HuH-7 (cell line): ENCODE measurements around the gene SIL1.
"Not testable (repeated sequence)": the region's sequence is repeated elsewhere in the genome, so short reads cannot be mapped to it uniquely, and the experiment has no call there.

Experiments used
- DNase-seq: peaks from one replicate; pipeline ENCODE4 v3.0.0; 2011; ENCODE audit warnings: low spot score

SIL1 gene

DNA sequence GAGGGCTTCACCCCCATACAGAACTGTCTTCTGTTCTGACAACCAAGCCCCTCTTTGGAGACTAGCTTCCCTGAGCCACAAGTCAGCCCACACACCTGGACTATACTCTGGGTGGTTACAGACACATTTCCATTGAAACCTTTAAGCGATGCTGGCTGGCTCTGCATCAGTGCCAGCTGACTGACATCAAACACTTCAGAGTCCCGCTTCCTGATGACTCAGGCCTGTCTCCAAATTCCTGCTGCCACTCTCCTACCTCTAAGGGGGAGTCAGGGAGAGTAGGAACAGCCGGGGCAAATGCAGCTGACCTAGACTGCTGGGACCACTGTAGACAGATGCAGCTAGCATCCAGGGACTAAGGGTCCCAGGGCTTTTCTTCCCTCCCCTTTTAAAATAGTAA lies 59.4 kb downstream of the SIL1 start:
- no peak for DNase-seq

DNA sequence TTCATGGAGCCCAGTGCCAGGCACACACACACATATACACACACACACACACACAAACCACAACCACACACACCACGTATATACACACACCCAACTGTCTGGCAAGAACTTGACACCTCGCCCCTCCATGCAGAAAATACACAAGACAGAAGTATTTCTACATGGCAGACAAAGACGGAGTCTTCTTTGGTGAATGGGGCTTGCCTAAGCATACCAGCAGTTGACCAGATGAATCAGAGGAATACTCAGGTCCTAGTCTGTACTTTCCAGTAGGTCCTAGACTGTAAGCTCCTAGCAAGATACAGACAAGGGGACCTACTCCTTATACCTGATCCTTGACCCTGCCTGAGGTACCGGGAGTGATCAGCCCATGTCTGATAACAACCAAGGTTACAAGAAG lies 60.1 kb downstream of the SIL1 start:
- no peak for DNase-seq

DNA sequence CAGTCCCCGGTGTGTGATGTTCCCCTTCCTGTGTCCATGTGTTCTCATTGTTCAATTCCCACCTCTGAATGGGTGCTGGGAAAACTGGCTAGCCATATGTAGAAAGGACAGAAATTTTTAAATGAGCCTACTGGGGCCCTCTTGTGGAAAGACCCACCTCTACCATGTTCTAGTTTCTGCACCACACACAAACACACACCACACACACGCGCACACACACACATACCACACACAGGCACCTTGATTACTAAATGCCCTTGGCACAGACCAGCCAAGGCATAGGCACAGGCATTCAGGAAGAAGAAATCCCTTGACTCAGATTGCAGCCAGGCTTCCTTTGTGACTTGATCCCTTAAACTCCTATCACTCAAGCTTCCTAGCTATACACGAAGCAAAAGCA lies 60.5 kb downstream of the SIL1 start:
- peak; percentile 31 for DNase-seq

DNA sequence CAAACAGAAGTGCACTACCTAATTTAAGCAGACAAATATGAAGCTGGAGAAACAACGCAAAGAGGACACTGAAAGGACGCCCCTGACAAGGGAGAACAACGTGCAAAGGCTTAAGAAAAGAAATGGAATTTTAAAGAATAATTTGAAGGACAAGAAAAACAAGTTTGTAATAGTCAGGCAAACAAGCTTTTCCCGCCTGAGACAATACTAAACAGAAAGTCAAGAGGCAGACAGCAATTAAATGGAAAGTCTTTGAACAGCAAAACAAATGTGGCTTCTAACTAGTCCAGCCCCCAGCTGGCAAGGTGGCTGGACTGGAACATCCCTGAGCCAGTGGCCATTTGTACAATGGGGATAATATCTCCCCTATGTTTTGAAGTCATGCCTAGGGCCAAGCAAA lies 63.3 kb downstream of the SIL1 start:
- DNase-seq = no peak

DNA sequence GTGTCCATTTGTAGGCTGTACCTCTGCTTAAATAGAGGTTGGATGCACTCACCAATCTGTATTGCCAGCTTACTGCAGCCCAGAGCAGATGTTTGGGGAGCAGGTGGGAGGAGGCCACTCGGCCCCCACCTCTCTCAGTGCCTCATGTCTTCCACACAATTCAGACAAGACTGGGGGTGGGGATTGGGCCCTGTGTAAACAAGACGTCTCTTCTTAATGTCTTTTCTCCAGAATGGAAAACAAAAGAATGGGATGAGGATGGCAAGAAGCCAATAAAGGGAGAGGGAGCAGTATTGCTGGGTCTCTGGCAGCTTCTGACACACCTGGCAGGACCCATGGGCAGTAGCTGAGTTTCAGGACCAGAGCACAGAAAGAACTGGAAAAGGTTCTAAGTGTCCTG lies 64.9 kb downstream of the SIL1 start:
- no peak for DNase-seq

DNA sequence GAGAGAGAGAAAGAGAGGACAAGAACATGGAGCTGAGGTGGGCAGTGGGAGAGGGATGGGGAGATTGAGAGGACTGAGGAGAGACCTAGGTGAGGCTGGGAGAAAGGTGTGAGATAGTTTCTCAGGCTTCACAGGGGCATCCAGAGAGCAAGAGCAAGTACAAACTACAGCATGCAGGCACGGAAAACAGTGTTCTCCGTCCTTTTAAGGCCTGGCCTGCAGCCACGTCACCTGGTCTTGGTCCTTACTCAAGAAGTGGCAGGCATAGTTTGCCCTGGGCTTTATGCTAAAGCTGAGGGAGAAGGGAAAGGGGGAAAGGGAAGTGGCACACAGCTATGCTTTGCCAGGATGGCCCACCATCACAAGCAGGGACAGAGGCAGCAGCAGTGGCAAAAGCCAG lies 65.7 kb downstream of the SIL1 start:
- no peak for DNase-seq

DNA sequence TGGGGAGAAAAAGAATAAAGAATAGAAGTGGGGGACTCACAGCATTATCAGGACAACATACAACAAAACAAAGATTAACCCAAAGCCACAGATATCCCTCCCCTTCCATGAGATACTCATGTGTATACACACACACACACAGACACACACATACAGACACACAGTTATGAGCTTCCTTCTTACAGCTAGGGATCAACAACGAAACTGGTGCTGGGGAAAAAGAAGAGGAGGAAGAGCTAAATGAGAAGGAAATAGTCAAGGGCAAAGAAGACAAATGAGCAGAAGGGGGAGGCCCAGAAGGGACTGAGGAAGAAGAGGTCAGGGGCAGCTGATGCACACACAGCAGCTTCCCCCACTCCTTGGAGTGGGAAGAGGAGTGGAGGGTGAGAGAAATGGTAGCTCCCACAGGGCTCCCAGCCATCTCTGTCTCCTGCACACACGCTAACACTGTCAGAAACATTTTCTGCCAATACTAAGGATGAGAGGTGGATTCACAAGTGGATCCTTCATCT lies 66.2 kb downstream of the SIL1 start:
- DNase-seq = no peak

DNA sequence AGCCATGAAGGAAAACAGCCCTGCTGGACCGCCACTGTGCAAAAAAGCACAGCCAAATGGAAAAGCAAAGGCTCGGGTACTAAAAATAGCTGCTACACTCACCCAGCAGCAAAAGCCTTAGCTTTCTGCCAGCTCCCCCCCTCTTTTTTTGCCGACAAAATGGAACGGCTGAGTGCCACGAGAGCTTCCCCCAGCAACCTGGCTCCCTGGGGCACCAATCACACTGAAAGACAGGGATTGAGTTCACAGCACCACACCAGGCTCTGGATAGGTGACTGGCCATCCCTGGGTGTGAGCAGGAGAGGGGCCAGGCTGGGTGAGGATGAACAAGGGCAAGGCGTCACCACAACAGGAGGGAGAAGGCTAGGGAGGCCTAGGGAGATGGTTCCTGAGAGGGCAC lies 66.7 kb downstream of the SIL1 start:
- DNase-seq = no peak

DNA sequence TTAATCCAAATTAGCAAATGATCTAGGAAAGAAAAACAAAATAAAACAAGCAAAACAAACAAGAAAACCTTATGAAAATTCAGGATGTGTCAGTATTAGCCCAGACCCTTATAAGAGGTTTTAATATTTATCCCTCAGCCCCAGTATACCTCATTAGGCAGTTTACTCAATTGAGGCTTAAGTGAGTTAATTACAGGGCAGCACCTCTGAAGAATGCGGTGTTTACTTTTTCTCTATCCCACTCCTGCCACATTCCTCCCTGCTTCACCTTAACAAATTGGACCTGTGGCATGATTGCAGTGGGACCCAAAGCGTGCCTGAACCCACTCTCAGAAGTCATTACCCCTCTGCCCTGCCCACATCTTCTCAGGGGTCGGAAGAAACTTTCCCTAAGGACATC lies 67.1 kb downstream of the SIL1 start:
- no peak for DNase-seq

DNA sequence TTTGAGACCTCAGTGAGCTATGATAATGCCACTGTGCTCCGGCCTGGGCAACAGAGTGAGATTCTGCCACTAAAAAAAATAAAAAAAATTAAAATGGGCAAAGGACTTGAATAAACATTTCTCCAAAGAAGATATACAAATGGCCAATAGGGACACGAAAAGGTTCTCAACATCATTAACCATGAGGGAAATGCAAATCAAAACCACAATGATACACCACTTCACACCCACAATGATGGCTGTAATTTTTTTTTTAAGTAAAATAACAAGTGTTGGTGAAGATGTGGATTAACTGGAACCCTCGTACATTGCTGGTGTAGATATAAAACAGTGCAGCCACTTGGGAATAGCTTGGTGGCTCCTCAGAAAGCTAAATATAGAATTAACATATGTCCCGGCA lies 68.0 kb downstream of the SIL1 start:
- DNase-seq = no peak

DNA sequence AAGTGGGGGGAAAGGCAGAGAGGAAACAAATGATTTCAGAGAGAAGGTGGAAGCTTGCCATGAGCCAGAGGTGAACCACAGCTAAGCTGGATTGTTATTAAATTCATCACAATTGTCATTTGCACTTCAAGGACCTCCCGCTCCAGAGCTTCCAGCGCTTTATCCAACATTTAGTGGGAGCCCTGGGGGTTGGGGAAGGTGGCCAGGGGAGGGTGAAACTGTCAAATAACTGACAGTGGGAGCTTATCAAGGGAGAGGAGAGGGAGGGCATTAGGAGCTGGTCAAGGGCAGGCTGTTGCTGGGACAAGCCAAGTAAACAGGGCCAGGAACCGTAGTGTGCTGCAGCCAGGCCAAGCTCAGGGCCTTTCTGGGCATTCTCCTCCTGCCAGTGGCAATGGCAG lies 71.5 kb downstream of the SIL1 start:
- no peak for DNase-seq

DNA sequence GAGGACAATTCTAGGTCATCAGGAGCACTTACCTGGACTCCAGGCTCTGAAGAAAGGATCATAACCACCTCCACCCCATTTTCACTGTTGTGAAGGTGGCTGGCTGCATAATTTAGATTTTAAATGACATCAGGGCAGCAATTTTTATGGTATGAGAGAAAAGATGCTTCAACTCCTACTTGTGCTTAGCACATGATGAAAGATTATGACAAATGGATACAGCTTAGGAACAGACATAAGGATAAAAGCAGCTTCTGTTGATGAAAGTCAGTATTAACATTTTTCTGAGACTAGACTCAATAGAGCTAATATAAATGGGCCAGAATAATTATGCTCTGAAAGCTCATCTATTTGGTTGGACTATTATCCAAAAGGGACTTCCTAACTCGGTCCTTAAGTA lies 72.2 kb downstream of the SIL1 start:
- DNase-seq = no peak

DNA sequence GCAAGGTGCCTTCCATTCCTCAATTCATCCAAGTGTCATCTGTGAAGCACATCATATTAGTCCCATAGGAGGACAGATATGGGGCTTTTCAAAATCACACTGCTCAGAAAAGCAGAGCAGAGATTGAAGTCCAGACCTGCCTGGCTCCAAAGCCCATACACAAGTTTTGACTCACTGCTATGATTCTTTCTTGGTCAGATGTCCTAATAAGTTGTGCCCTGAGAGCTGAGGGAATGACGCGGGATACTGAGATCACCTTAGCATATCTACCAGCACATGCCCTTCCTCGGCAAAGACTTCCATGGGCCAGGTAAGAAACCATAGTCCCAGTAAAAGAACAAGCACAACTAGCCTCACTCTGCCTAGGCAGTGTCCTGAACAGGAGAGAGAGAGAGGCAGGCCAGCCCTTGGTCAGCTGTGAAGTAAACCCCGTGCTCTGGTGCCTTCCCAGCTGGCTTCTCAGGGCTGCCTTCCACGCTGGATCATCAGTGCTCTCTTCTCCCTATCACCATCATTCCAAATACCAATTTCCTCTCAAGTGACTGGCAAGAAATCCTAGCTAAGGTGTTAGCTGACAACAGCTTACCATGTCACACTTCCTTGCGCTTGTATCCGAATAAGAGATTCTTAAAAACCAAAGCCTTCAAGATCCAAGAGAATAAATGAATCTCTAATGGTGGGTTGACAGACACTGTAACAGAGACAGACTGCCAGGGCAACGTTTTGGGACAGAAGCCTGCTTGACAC lies 73.2 kb downstream of the SIL1 start:
- DNase-seq = no peak

DNA sequence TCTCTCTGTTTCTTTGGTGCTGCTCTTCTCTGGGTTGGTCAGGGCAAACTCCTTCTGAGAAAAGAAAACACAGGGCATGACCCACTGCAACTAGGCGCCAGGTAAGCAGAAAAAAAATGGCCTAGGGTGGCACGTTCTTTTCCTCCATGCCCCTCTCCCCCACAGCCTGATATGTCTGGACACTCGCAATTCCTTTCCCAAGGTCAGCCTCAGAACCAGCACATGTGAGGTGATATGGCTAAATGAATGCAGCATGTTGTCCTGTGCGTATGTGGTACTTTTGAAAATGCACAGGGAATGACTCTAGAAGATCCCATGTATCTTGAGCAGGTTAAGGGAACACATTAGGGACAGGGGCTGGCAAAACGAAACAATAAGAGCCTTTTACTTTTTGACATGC lies 77.0 kb downstream of the SIL1 start:
- DNase-seq = no peak

DNA sequence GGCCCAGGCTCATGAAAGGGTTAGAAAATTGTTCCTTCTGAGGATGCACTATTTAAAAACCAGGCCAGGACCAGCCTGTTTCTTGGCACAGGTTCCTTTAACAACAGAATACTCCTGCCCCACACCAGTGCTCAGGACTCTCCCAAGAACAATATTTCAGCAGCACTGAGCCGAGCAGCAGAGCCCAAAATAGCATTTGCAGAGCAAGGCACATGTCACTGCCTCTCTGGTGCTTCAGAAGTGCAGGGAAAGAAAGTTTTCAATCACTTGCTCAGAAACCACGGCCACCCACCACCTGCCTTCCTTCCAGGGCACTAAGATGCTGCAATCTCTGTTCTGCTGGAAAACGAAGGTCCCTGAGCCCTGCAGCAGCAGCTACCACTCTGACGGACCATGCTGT lies 77.6 kb downstream of the SIL1 start:
- no peak for DNase-seq

DNA sequence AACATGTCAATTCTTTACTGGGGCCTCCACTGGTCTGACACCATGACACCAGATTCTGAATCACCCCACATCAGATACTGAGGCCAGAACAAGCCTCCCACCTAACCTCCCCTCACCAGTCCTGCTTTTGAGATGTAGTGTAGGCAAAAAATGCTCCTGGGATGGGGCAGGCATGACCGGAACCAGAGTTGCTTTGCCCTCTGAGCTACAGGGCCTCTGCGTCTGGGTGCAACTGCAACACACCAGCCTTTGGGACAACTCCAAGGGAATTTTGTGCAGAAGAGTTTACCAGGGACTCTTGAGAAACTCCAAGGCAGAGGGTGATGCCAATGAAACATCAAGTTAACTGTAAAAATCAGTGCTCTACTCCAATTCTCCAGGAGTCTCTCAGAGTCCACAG lies 79.4 kb downstream of the SIL1 start:
- DNase-seq = no peak

DNA sequence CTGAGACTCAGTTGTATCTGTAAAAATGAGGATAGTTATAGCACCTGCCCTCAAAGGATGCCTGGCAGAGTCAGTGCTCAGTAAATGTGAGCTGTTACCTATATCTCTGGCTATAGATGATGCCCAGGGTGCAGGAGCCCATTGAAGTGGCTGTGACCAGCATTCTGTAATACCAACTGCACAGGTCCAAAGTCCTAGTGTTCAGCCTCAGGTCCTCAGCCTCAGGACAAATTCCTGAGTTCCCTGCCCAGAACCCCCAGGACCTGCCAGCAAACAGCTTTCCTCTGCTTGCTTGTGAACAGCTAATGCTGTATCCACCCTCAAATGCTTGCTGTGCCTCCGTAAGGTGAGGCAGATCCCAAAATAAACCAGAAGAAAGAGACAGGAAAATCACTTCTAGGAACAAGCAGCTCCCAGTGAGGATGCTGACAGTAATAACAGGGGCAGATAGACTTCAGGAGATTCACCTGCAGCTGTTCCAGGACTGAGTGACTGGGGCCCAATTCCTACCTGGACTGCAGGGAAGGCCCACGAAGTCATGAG lies 80.8 kb downstream of the SIL1 start:
- DNase-seq = peak; percentile 32

DNA sequence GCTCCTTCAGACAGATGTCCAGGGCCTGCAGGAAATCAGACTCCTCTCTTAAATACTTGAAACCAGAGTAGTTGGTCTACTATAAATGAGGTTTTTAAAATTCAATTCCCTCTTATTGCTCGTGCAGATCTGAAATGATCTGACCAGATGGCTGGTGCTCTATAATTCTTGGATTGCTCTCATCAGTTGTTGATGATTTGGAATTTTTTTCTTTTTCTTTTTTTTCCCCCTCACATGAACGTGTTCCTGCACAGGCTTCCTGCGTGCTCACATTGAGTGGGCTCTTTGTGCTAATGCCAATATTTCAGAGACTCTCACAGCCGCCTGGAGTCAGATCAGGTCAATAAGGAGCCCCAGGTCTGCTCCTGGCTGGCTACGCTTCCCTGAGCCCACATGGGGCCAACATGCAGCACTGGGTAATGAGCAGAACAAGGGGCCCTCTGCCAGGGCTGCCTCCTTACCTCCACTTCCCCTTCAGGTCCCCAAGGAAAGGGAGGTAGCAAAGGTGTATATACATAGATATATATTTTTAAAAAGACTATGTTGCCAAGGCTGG lies 82.0 kb downstream of the SIL1 start:
- DNase-seq = no peak

DNA sequence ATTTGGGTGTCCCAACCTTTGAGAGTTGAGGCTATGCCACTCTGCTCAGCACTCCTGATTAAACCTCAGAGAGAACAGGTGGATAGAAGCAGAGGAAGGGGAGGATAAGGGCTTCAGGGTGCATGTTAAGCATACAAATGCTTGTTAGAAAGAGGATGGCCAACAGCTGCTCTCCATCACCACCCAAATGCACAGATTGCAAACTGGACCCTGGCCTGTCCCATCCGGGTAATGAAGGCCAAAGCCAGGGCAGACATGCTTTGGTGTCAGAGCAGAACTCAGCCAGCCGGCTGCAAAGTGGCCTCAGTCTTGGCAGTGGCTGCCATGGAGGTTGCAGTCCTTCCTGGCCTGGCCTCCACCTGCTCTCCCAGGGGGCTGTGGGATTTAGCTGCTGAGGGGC lies 84.3 kb downstream of the SIL1 start:
- no peak for DNase-seq

DNA sequence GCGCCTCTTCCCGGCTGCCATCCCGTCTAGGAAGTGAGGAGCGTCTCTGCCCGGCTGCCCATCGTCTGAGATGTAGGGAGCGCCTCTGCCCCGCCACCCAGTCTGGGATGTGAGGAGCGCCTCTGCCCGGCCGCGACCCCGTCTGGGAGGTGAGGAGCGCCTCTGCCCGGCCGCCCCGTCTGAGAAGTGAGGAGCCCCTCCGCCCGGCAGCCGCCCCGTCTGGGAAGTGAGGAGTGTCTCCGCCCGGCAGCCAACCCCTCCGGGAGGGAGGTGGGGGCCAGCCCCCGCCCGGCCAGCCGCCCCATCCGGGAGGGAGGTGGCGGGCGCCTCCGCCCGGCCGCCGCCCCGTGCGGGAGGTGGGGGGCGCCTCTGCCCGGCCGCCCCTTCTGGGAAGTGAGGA lies 85.8 kb downstream of the SIL1 start:
- DNase-seq = not testable (repeated sequence)

DNA sequence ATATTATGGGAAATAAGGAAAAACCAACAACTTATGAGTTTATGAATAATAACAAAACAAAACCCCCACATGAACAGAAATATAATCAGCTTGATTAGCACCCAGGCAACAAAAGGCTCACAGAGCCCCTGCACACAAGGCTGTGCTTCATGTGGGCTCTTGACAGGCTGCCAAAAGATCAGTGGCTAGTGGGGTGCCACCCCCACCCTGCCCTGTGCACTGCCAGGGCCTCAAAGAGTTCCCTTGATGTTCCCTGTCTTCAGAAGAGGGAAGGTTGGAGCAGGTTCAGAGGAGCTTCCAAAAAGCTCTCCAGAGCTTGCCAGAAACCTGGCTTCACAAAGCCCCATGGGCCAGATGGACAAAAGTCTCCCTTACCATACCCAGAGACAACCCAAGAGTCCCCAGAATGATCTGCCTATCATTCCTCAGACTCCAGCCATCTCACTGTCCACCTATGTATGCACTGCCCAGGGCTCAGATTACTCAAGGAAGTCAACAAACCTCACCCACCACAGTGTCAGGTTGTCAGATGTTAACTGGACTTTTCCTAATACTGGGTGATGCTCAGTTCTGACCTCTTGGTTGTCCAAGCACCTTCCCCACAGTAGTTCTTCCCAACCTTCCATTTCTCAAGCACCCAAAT lies 87.5 kb downstream of the SIL1 start:
- DNase-seq = no peak

DNA sequence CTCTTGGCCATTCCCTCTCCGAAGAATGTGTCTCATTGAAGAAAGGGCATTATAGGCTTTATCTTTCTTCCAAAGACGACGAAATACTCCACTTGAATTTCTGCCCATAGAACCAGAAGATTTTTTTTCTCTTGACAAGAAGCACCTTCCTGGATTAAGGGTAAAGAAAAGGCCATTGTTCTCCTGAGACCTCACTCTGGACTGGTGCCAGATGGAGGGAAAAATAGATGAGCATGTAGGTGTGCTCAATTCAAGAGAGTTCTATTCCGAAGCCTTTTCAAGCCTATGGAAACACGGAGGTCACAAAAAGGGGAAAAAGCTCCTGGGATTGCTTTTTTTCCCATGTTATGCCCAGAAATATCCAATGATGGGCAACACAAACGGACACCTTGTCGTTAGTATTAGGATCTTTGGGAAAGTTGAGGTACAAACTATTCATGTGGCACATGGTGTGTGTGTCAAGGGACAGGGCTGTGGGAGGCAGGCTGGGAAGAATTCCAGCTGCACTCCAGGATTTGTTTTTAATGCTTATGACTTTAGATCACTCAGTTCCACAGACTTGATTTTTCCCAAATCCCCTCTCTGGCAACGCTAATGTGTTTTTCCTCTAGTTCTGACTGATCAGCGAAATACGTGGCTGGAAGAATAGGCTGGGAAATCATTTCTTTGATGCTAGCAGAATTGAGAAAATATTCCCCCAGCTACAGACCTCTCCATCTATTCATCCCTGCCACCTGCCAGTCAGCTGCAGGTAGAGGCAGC lies 89.9 kb downstream of the SIL1 start:
- DNase-seq = no peak
